B cell (primary cell): Measurements from ENCODE around the gene THAP4. TPM values are rescaled to one million over a fixed set of nuclear protein-coding genes. Genes with fewer than 3 reads are reported as not detected.

Source experiments
- ATAC-seq: fragments of 200-7000 bp; cut with Tn5 transposase; one replicate; pipeline ENCODE4 v1.10.0; 2021; ENCODE audit warnings: low read depth, mild to moderate bottlenecking, moderate number of reproducible peaks, moderate library complexity
- CTCF ChIA-PET: fragments of 350-600 bp; sonication (Branson Sonifier 250); formaldehyde crosslinking; loops from one replicate; lab custom pipeline; 2021; ENCODE audit warnings: antibody characterized with exemption, inconsistent platforms; lab: Charles Lee
- POLR2A ChIA-PET: fragments of 350-600 bp; sonication (Branson Sonifier 250); formaldehyde crosslinking; loops from one replicate; lab custom pipeline; 2021; ENCODE audit warnings: antibody characterized with exemption; lab: Charles Lee
- DNase-seq: peaks from one replicate; pipeline ENCODE4 v3.0.0; 2013
- H2AFZ ChIP-seq: 2 replicates; pipeline ENCODE4 v1.6.1; 2012; ENCODE audit warnings: mild to moderate bottlenecking, low read depth, low read length; ENCODE audit not compliant: insufficient read depth, poor library complexity, severe bottlenecking
- H3K27ac ChIP-seq, 2 donors: 1 replicate in 1 of 2; 2 replicates in 1 of 2; pipeline ENCODE4 v1.5.1; 2012 to 2013; ENCODE audit warnings: low read length in 2 of 2, mild to moderate bottlenecking in 2 of 2, moderate library complexity in 1 of 2
- H3K27me3 ChIP-seq, 4 experiments: fragments of 200-600 bp in 1 of 4; sonication (generic) in 1 of 4; replicated peaks in 1 of 4; 1 replicate in 2 of 4; 2 replicates in 2 of 4; pipeline versions ENCODE4 v1.6.1 to v1.7.0; 2013 to 2016; ENCODE audit warnings: low read length in 3 of 4, mild to moderate bottlenecking in 2 of 4, mixed read lengths in 1 of 4, moderate library complexity in 1 of 4; ENCODE audit not compliant: insufficient read depth in 4 of 4, control insufficient read depth in 3 of 4; ENCODE audit errors: control extremely low read depth in 1 of 4
- H3K36me3 ChIP-seq, 2 experiments: replicated peaks in 1 of 2; 1 replicate in 1 of 2; 2 replicates in 1 of 2; pipeline versions ENCODE4 v1.6.1 to v1.7.1; 2013; ENCODE audit warnings: low read length in 1 of 2; ENCODE audit not compliant: insufficient read depth in 2 of 2, control insufficient read depth in 1 of 2; ENCODE audit errors: control extremely low read depth in 1 of 2, extremely low read depth in 1 of 2
- H3K4me1 ChIP-seq, 2 donors: fragments of 200-600 bp in 1 of 2; sonication (generic) in 1 of 2; 1 replicate in 1 of 2; 2 replicates in 1 of 2; pipeline versions ENCODE4 v1.5.1 to v1.6.1; 2013 to 2017; ENCODE audit warnings: low read length in 2 of 2; ENCODE audit not compliant: control insufficient read depth in 2 of 2, insufficient read depth in 2 of 2
- H3K4me2 ChIP-seq: replicated peaks from 2 replicates; pipeline ENCODE3; 2012; ENCODE audit warnings: mild to moderate bottlenecking, low read depth, low read length; ENCODE audit not compliant: poor library complexity, severe bottlenecking
- H3K4me3 ChIP-seq, 5 experiments: fragments of 200-600 bp in 1 of 5; sonication (generic) in 1 of 5; 1 replicate in 3 of 5; 2 replicates in 2 of 5; pipeline versions ENCODE4 v1.5.1 to v1.7.0; 2011 to 2016; ENCODE audit warnings: low read length in 4 of 5, mild to moderate bottlenecking in 4 of 5, low read depth in 2 of 5, control low read depth in 1 of 5, moderate library complexity in 1 of 5; ENCODE audit not compliant: insufficient read depth in 1 of 5; ENCODE audit errors: control extremely low read depth in 1 of 5, extremely low read depth in 1 of 5
- H3K79me2 ChIP-seq: fragments of 200-600 bp; sonication (generic); one replicate; pipeline ENCODE4 v1.6.0; 2016; ENCODE audit warnings: low read length; ENCODE audit not compliant: control insufficient read depth, insufficient read depth
- H3K9ac ChIP-seq: fragments of 200-600 bp; sonication (generic); 2 replicates; pipeline ENCODE4 v1.6.1; 2017; ENCODE audit warnings: mild to moderate bottlenecking, low read length, moderate library complexity
- H3K9me3 ChIP-seq, 3 donors: one replicate each; pipeline versions ENCODE4 v1.6.1 to v1.7.1; 2013; ENCODE audit warnings: low read length in 2 of 3; ENCODE audit not compliant: control insufficient read depth in 2 of 3, insufficient read depth in 1 of 3; ENCODE audit errors: control extremely low read depth in 1 of 3
- H4K20me1 ChIP-seq: 2 replicates; pipeline ENCODE4 v1.6.0; 2012; ENCODE audit warnings: mild to moderate bottlenecking, low read length; ENCODE audit not compliant: insufficient read depth, control insufficient read depth, poor library complexity, severe bottlenecking
- H3K27ac Mint-ChIP-seq: one replicate; pipeline ENCODE4 v1.8.0; 2021; ENCODE audit warnings: mixed read lengths
- H3K27me3 Mint-ChIP-seq: one replicate; pipeline ENCODE4 v1.8.0; 2021; ENCODE audit warnings: mixed read lengths
- H3K4me1 Mint-ChIP-seq: one replicate; pipeline ENCODE4 v1.8.0; 2021; ENCODE audit warnings: mixed read lengths
- H3K4me3 Mint-ChIP-seq: one replicate; pipeline ENCODE4 v1.8.0; 2021; ENCODE audit warnings: mixed read lengths
- H3K9me3 Mint-ChIP-seq: one replicate; pipeline ENCODE4 v1.8.0; 2022; ENCODE audit warnings: mixed read lengths; ENCODE audit not compliant: insufficient read depth
- CTCF ChIP-seq: fragments of 200-600 bp; IDR thresholded peaks from one replicate; pipeline ENCODE4 v1.8.0; 2022; ENCODE audit warnings: antibody characterized with exemption, mild to moderate bottlenecking
- EZH2 ChIP-seq: IDR thresholded peaks from 2 replicates; pipeline ENCODE4 v1.6.1; 2012; ENCODE audit warnings: borderline replicate concordance, low read depth, mild to moderate bottlenecking, moderate library complexity, low read length; ENCODE audit not compliant: insufficient read depth, poor library complexity, severe bottlenecking
- WGBS: methylation state at CpG from one replicate; pipeline ENCODE4 v1.1.5; 2013; ENCODE audit warnings: missing lambda C conversion rate; ENCODE audit not compliant: insufficient coverage; 5-methylcytosine and 5-hydroxymethylcytosine counted together
- intact Hi-C: fragments of 100-400 bp; cut with micrococcal nuclease; formaldehyde crosslinking; loops from one replicate; pipeline ENCODE4 v1.10.0; 2022
- polyA plus RNA-seq: library from polyadenylated mRNA; depleted of rRNA; stranded (reverse); fragments of >200 nt; gene quantifications from 2 replicates; pipeline ENCODE4 v1.2.3, GENCODE V29; 2012
- total RNA-seq, 2 donors: library from RNA; stranded (reverse); fragments of 120-200 nt in 1 of 2; gene quantifications; 1 replicate in 1 of 2; 2 replicates in 1 of 2; pipeline versions ENCODE4 v1.2.3 to v1.2.4, GENCODE V29; 2013 to 2022

The THAP4 gene
- total and polyA plus RNA-seq, 2 donors (not counting 1 experiment from before 2014, with no cell fraction given) = 26.5 to 41.0 TPM

DNA sequence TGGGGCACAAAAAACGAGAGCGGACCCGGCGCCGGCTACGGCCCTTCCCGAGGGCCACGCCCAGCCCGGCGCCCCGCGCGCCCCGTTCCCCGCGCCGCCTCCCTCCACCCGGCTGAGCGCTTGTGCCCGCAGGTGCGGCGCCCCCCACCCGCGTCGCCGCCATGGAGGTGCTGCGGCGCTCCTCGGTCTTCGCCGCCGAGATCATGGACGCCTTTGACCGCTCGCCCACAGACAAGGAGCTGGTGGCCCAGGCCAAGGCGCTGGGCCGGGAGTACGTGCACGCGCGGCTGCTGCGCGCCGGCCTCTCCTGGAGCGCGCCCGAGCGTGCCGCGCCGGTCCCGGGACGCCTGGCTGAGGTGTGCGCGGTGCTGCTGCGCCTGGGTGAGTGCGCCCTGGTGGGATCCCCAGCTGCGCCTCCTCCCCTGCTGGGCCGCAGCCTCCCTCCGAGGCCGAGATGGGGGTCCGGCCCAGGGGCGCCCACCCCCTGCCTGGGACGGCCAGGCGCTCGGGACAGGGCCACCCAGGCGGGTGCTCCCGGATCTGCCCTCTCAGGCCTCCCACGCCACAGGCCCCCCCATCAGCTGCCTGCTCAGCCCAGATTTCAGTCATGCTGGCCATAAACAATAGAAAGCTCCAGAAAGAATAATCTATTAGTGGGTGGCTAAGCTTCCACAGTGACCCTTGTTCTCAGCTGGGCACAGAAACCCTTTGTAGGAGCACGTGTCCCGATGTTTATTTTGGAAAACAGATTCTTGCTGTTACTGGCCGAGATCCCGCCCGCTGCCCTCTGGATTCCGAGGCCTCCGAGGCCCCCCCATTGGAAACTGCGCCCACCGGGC is 77.4 kb downstream of the THAP4 start:
- TF ChIP-seq CTCF (no peak), EZH2 (no peak)
- DNase-seq = peak; percentile 26
- Mint-ChIP-seq H3K27me3 (peaks cover 35% of the 10 kb centered on the region), H3K27ac (no peak overlapping the region), H3K4me3 (peak overlapping the region; percentile 76), H3K9me3 (peaks cover 12% of the 10 kb centered on the region), H3K4me1 (peaks cover 10% of the 10 kb centered on the region)
- Histone ChIP-seq H3K4me3 (peak overlapping the region in 3 of 5 experiments; percentile 18 to 41 (median 35)), H3K9ac (peak overlapping the region; percentile 41), H3K79me2 (no peaks in the 10 kb centered on the region), H3K4me1 (peaks cover 0 to 11% of the 10 kb centered on the region in 2 donors), H3K27ac (no peak overlapping the region), H3K27me3 (peaks cover 0 to 31% (median 16%) of the 10 kb centered on the region in 4 experiments), H2AFZ (peak overlapping the region; percentile 22), H3K4me2 (peak overlapping the region; percentile 77), H3K9me3 (peaks cover 4 to 18% (median 10%) of the 10 kb centered on the region in 3 donors), H3K36me3 (no peaks in the 10 kb centered on the region), H4K20me1 (no peaks in the 10 kb centered on the region)
- intact Hi-C loops = no loop called here
- CTCF ChIA-PET = no interaction called here
- ATAC-seq = no peak
- POLR2A ChIA-PET = no interaction called here
- 16% methylated on average over 78 of the region's 78 CpGs for WGBS
